Thyroid gland (tissue), 4 donors: ENCODE measurements around the gene CALR. TPM values are rescaled to one million over a fixed set of nuclear protein-coding genes. Genes with fewer than 3 reads are reported as not detected.

Source experiments
- DNase-seq, 2 donors: peaks; one replicate each; pipeline ENCODE4 v3.0.0-alpha.2; 2019
- H3K27ac ChIP-seq, 3 donors: fragments of 200-600 bp; sonication (generic); 1 replicate in 2 of 3; 2 replicates in 1 of 3; pipeline ENCODE4 v1.5.1; 2016 to 2019; ENCODE audit warnings: mild to moderate bottlenecking in 1 of 3, moderate library complexity in 1 of 3
- H3K27me3 ChIP-seq: fragments of 200-600 bp; sonication (generic); one replicate; pipeline ENCODE4 v1.5.1; 2019
- H3K36me3 ChIP-seq, 2 donors: fragments of 200-600 bp; sonication (generic); one replicate each; pipeline ENCODE4 v1.5.1; 2016 to 2019
- H3K4me1 ChIP-seq, 2 donors: fragments of 200-600 bp; sonication (generic); one replicate each; pipeline ENCODE4 v1.5.1; 2017 to 2019
- H3K4me3 ChIP-seq, 3 donors: fragments of 200-600 bp; sonication (generic); replicated peaks in 1 of 3; 1 replicate in 2 of 3; 2 replicates in 1 of 3; pipeline ENCODE4 v1.5.1; 2016; ENCODE audit warnings: mild to moderate bottlenecking in 1 of 3
- H3K9me3 ChIP-seq: fragments of 200-600 bp; sonication (generic); one replicate; pipeline ENCODE4 v1.5.1; 2017
- CTCF ChIP-seq, 6 experiments: fragments of 200-600 bp in 3 of 6; fragments of 450-650 bp in 3 of 6; sonication (generic) in 3 of 6; IDR thresholded peaks; one replicate each; pipeline ENCODE4 v1.5.1; 2016 to 2019; ENCODE audit warnings: antibody characterized with exemption in 6 of 6, mild to moderate bottlenecking in 2 of 6, inconsistent platforms in 1 of 6, moderate library complexity in 1 of 6
- POLR2A ChIP-seq, 2 donors: fragments of 450-650 bp; IDR thresholded peaks; one replicate each; pipeline ENCODE4 v1.6.1; 2017; ENCODE audit warnings: antibody characterized with exemption in 2 of 2, mild to moderate bottlenecking in 2 of 2, moderate library complexity in 1 of 2
- WGBS, 2 donors: methylation state at CpG; one replicate each; pipeline ENCODE4 v1.1.5; 2017; 5-methylcytosine and 5-hydroxymethylcytosine counted together
- intact Hi-C: fragments of 100-400 bp; cut with DNase I; formaldehyde crosslinking; loops from one replicate; pipeline ENCODE4 v1.15.1; 2023
- total RNA-seq, 4 donors: library from RNA; depleted of rRNA; stranded (reverse); fragments of >200 nt; gene quantifications; one replicate each; pipeline ENCODE4 v1.2.3, GENCODE V29; 2016

The CALR gene
- total RNA-seq, 4 donors from 2014 or later = 1,892 to 4,270 (median 2,942) TPM

GRCh38 chr19:12979974-12980373 is 41.6 kb downstream of the CALR start:
- intact Hi-C loops = loop anchor here (10.0 kb wide), 2 partner anchors 255 to 285 kb away; no protein-coding TSS in a partner anchor
- no peaks in the 10 kb centered on the region for H3K9me3 ChIP-seq
- 90 to 93% methylated on average over 3 of the region's 3 CpGs for WGBS, 2 donors
- no peaks in the 10 kb centered on the region for H3K36me3 ChIP-seq
- TF ChIP-seq CTCF (IDR thresholded peaks at IDR 0.05) (no peak), POLR2A (IDR thresholded peaks at IDR 0.05) (no peak)
- H3K27me3 ChIP-seq = no peaks in the 10 kb centered on the region
- DNase-seq = no peak
- no peak overlapping the region for H3K4me3 ChIP-seq
- H3K4me1 ChIP-seq = peaks cover 4 to 11% of the 10 kb centered on the region in 2 donors
- no peak overlapping the region for H3K27ac ChIP-seq

- peaks cover 4 to 14% of the 10 kb centered on the region in 2 donors for H3K4me1 ChIP-seq
- H3K27me3 ChIP-seq = no peaks in the 10 kb centered on the region
- TF ChIP-seq CTCF (IDR thresholded peaks at IDR 0.05) (no peak), POLR2A (IDR thresholded peaks at IDR 0.05) (no peak)
- no peaks in the 10 kb centered on the region for H3K36me3 ChIP-seq
- intact Hi-C loops = loop anchor here (2.0 kb wide), 2 partner anchors 78 to 112 kb away; no protein-coding TSS in a partner anchor
- H3K9me3 ChIP-seq = no peaks in the 10 kb centered on the region
- 92% methylated on average over 6 of the region's 6 CpGs for WGBS, 2 donors
- H3K27ac ChIP-seq = no peak overlapping the region
- DNase-seq = no peak
- no peak overlapping the region for H3K4me3 ChIP-seq
Observed at GRCh38 chr19:12982648-12983047, 44.2 kb downstream of the CALR start.

DNA sequence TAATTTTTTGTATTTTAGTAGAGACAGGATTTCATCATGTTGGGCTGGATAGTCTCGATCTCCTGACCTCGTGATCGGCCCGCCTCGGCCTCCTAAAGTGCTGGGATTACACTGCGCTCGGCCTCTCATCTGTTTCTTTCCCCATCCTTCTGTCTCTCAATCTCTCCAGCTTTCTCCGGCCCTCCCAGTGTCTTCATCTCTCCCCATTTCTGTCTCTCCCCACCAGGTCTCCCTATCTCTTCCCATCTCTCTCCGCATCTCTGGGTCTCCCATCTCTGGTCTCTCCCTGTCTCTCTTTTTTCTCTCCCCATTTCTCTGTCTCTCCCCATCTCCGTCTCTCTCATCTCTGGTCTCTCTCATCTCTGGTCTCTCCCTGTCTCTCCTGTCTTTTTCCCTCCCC is 44.7 kb downstream of the CALR start:
- TF ChIP-seq CTCF (IDR thresholded peaks at IDR 0.05) (no peak), POLR2A (IDR thresholded peaks at IDR 0.05) (no peak)
- no peaks in the 10 kb centered on the region for H3K9me3 ChIP-seq
- WGBS, 2 donors = 53 to 56% methylated on average over 10 of the region's 10 CpGs
- no peaks in the 10 kb centered on the region for H3K27me3 ChIP-seq
- H3K4me3 ChIP-seq = no peak overlapping the region
- DNase-seq = no peak
- H3K27ac ChIP-seq = no peak overlapping the region
- H3K36me3 ChIP-seq = no peaks in the 10 kb centered on the region
- H3K4me1 ChIP-seq = peaks cover 4 to 14% of the 10 kb centered on the region in 2 donors
- intact Hi-C loops = loop anchor here (2.0 kb wide), 2 partner anchors 78 to 112 kb away; no protein-coding TSS in a partner anchor

DNA sequence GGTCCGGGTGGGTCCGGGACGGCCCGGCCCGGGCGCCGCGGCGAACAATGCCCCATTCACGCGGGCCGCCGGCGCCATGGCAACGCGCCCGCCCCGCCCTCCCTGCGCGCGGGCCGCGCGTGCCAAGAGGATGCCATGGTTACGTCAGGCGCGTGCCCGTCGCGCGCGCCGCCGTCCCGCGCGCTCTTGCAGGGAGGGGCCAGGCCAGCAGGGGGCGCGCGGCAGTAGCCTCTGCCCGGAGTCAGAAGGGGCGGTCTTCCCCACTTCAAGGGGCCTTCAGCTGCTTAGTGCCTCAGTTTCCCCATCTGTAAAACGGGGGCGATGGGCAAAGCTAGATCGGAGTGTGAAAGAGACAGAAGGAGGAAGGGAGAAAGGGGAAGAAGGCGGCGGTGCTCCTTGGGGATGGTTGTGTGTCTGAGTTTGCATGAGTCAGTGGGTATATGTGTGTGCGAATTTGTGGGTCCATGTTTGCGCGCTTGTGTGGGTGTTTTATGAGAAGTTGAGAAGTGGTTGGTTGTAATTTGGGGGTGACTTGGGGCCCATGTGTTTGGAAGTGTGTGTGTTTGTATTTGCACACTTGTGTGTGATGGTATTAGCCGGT is 45.2 kb downstream of the CALR start:
- no peak for TF ChIP-seq POLR2A (IDR thresholded peaks at IDR 0.05)
- peak; percentile 75 to 99 (median 98) for TF ChIP-seq CTCF (IDR thresholded peaks at IDR 0.05)
- WGBS, 2 donors = 12 to 16% methylated on average over 37 to 45 of the region's 51 CpGs
- intact Hi-C loops = loop anchor here (2.0 kb wide), 2 partner anchors 77 to 111 kb away; no protein-coding TSS in a partner anchor
- Histone ChIP-seq H3K36me3 (no peaks in the 10 kb centered on the region), H3K27ac (no peak overlapping the region), H3K27me3 (no peaks in the 10 kb centered on the region), H3K9me3 (no peaks in the 10 kb centered on the region), H3K4me3 (no peak overlapping the region), H3K4me1 (peaks cover 4 to 14% of the 10 kb centered on the region in 2 donors)
- DNase-seq = peak; percentile 67 to 73

GRCh38 chr19:12984143-12984627 is 45.8 kb downstream of the CALR start:
- 85 to 87% methylated on average over 3 of the region's 3 CpGs for WGBS, 2 donors
- no peak overlapping the region for H3K27ac ChIP-seq
- H3K36me3 ChIP-seq = no peaks in the 10 kb centered on the region
- intact Hi-C loops = no loop called here
- H3K4me1 ChIP-seq = peaks cover 4 to 14% of the 10 kb centered on the region in 2 donors
- no peaks in the 10 kb centered on the region for H3K27me3 ChIP-seq
- H3K4me3 ChIP-seq = no peak overlapping the region
- TF ChIP-seq POLR2A (IDR thresholded peaks at IDR 0.05) (no peak), CTCF (IDR thresholded peaks at IDR 0.05) (no peak)
- no peak for DNase-seq
- no peaks in the 10 kb centered on the region for H3K9me3 ChIP-seq
